GM12892 (cell line): ENCODE measurements around the gene ANKLE2.

Experiments used
- DNase-seq: peaks from one replicate; pipeline ENCODE4 v3.0.0; 2011; ENCODE audit not compliant: insufficient read length
- FAIRE-seq: peaks from 2 replicates; lab custom pipeline; 2011; peaks lifted over from hg19 to GRCh38; lab: Jason Lieb, UNC
- POLR2A ChIP-seq: IDR thresholded peaks from 2 replicates; pipeline ENCODE4 v1.6.1; 2011; ENCODE audit warnings: low read depth, low read length, control low read depth
- POLR2AphosphoS5 ChIP-seq: IDR thresholded peaks from 2 replicates; pipeline ENCODE4 v1.6.1; 2011; ENCODE audit warnings: low read depth, low read length, control low read depth
- TAF1 ChIP-seq: IDR thresholded peaks from 2 replicates; pipeline ENCODE4 v1.6.1; 2011; ENCODE audit warnings: low read depth, mild to moderate bottlenecking, control low read depth, low read length, borderline replicate concordance

ANKLE2 gene

GRCh38 chr12:132686825-132687210 is 74.8 kb downstream of the ANKLE2 start:
- no peak for DNase-seq
- no peak for TF ChIP-seq POLR2AphosphoS5
- TF ChIP-seq POLR2A: no peak
- TF ChIP-seq TAF1: no peak
- FAIRE-seq: no peak

- no peak for FAIRE-seq
- no peak for DNase-seq
These were observed 76.2 kb downstream of the ANKLE2 start for GRCh38 chr12:132685400-132685799.

GRCh38 chr12:132677492-132677891 is 84.1 kb downstream of the ANKLE2 start:
- no peak for DNase-seq
- no peak for FAIRE-seq

More at GRCh38 chr12:132685400-132685799, 76.2 kb downstream of the ANKLE2 start:
- TF ChIP-seq POLR2AphosphoS5 (no peak), POLR2A (no peak), TAF1 (no peak)

GRCh38 chr12:132675757-132676432 is 85.7 kb downstream of the ANKLE2 start:
- TF ChIP-seq TAF1 (no peak), POLR2AphosphoS5 (no peak)
- no peak for FAIRE-seq

More at GRCh38 chr12:132677492-132677891, 84.1 kb downstream of the ANKLE2 start:
- no peak for TF ChIP-seq TAF1
- peak; percentile 20; the same call in 1 of the 2 replicates for TF ChIP-seq POLR2A

More at GRCh38 chr12:132675757-132676432, 85.7 kb downstream of the ANKLE2 start:
- DNase-seq: no peak
